Measurements from ENCODE around the gene EPHB2. TPM values are rescaled to one million over a fixed set of nuclear protein-coding genes. Genes with fewer than 3 reads are reported as not detected.

EPHB2 gene
- total and polyA plus RNA-seq, 2 of the 8 experiments (the other 6 are each of a cell fraction or from before 2014, with no cell fraction given), result 15.8 to 17.2 TPM

DNA sequence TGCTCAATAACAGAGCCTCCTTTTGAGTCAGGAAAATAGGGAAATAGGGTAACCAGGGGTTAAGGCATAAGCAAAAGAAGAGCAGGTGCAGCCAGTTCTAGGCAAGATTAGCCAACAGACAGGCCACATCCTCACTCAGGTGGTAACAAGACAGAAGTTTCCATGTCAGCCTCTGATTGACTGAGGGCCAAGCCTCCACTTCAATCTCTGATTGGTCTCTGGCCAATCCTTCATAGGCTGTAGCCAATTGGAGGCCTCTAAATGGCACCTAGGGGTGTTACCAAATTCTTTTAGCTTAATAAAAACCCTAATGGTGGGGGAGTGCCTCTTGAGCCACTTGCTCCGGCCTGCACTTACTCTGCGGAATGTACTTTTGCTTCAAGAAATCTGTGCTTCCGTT lies 224.8 kb downstream of the EPHB2 start:
- FAIRE-seq, result no peak
- CTCF ChIA-PET (ENCODE audit: partially characterized antibody), result no interaction called here
- TF ChIP-seq POLR2A (IDR thresholded peaks at IDR 0.05; ENCODE audit: control extremely low read depth in 1 of 2, low read depth in 2 of 2, low read length in 2 of 2) (no peak), POU5F1 (IDR thresholded peaks at IDR 0.05; ENCODE audit: low read depth, low read length) (no peak), SIRT6 (IDR thresholded peaks at IDR 0.05; ENCODE audit: low read length) (no peak), PHF8 (conservative IDR thresholded peaks at IDR 0.05; ENCODE audit: low read depth, low read length) (no peak), FOSL1 (IDR thresholded peaks at IDR 0.05; ENCODE audit: insufficient read depth, low read depth, low read length) (no peak), TCF12 (IDR thresholded peaks at IDR 0.05; ENCODE audit: low read depth, low read length) (no peak), GTF2F1 (IDR thresholded peaks at IDR 0.05; ENCODE audit: borderline replicate concordance, low read depth, low read length) (no peak), SP4 (IDR thresholded peaks at IDR 0.05; ENCODE audit: low read length) (no peak), CBX5 (IDR thresholded peaks at IDR 0.05; ENCODE audit: low read depth, low read length) (no peak), RFX5 (IDR thresholded peaks at IDR 0.05; ENCODE audit: borderline replicate concordance, low read depth, low read length) (no peak), CEBPB (IDR thresholded peaks at IDR 0.05; ENCODE audit: low read depth, low read length) (no peak), CHD1 (IDR thresholded peaks at IDR 0.05; ENCODE audit: low read depth, low read length) (no peak), KDM1A (IDR thresholded peaks at IDR 0.05; ENCODE audit: borderline replicate concordance, low read length) (no peak), BRCA1 (IDR thresholded peaks at IDR 0.05; ENCODE audit: low read depth, low read length) (no peak), SRF (IDR thresholded peaks at IDR 0.05; ENCODE audit: low read depth, low read length) (no peak), CREB1 (IDR thresholded peaks at IDR 0.05) (no peak)

More for the DNA sequence above, 224.8 kb downstream of the EPHB2 start:
- no peak for DNase-seq (ENCODE audit: low read depth in 1 of 2, low spot score in 2 of 2)
- H2BK12ac ChIP-seq (ENCODE audit: low read depth, low read length), result no peak overlapping the region
- no peak overlapping the region for H4K91ac ChIP-seq (replicated peaks; ENCODE audit: insufficient read length, low read length)
- no peak overlapping the region for H3K4ac ChIP-seq (replicated peaks; ENCODE audit: insufficient read length, low read depth, low read length)
- no peak overlapping the region for H3K9ac ChIP-seq (replicated peaks in 1 of 4; ENCODE audit: extremely low read depth in 1 of 4, low read depth in 3 of 4, low read length in 3 of 4)
- H2AK5ac ChIP-seq (ENCODE audit: low read depth, low read length), result no peak overlapping the region
- POLR2A ChIA-PET (ENCODE audit: partially characterized antibody), result no interaction called here
- H3K36me3 ChIP-seq (ENCODE audit: control insufficient read depth in 2 of 4, insufficient read depth in 4 of 4, low read length in 3 of 4), result no peaks in the 10 kb centered on the region
- H3K4me1 ChIP-seq (replicated peaks in 1 of 4; ENCODE audit: control insufficient read depth in 3 of 4, insufficient read depth in 4 of 4, low read length in 3 of 4), result no peaks in the 10 kb centered on the region
- no peaks in the 10 kb centered on the region for H4K20me1 ChIP-seq (replicated peaks in 1 of 2; ENCODE audit: control insufficient read depth in 1 of 2, insufficient read depth in 2 of 2, low read length in 2 of 2)
- no peak overlapping the region for H2BK15ac ChIP-seq (ENCODE audit: low read length)
- peaks cover 0 to 7% of the 10 kb centered on the region in 2 experiments; a peak in 2 of 4 replicates for H3K9me3 ChIP-seq (ENCODE audit: insufficient read depth in 2 of 2, low read depth in 1 of 2, low read length in 1 of 2)
- H3K4me2 ChIP-seq (ENCODE audit: insufficient read depth in 1 of 2, low read depth in 2 of 2, low read length in 2 of 2), result no peak overlapping the region
- H3K23me2 ChIP-seq (ENCODE audit: low read depth, low read length), result no peaks in the 10 kb centered on the region
- H3K56ac ChIP-seq (replicated peaks; ENCODE audit: insufficient read length, low read depth, low read length), result no peak overlapping the region
- WGBS, 2 experiments (ENCODE audit: extremely low coverage in 1 of 2, insufficient coverage in 1 of 2, insufficient read length in 1 of 2, insufficient replicate concordance in 2 of 2, low coverage in 1 of 2, low lambda C conversion rate in 2 of 2, missing lambda C conversion rate in 1 of 2), result 91% methylated on average over 3 of the region's 3 CpGs; no CpG with 5 or more reads in 1 of the 2 experiments
- H2BK120ac ChIP-seq (replicated peaks; ENCODE audit: low read depth, low read length), result no peak overlapping the region
- H4K8ac ChIP-seq (ENCODE audit: extremely low read depth, insufficient read depth, low read length), result no peak overlapping the region
- H3K27ac ChIP-seq (ENCODE audit: low read depth, low read length), result no peak overlapping the region
- H3K79me1 ChIP-seq (ENCODE audit: low read depth, low read length), result no peaks in the 10 kb centered on the region
- no peak overlapping the region for H3K4me3 ChIP-seq (ENCODE audit: extremely low read depth in 1 of 4, insufficient read depth in 2 of 4, low read depth in 3 of 4, low read length in 4 of 4)
- no peak overlapping the region for H3K23ac ChIP-seq (ENCODE audit: insufficient read length)
- no peak overlapping the region for H2AFZ ChIP-seq (ENCODE audit: low read length)
- no peaks in the 10 kb centered on the region for H3K79me2 ChIP-seq (ENCODE audit: control insufficient read depth in 1 of 2, insufficient read depth in 2 of 2, low read length in 2 of 2)
- H2BK20ac ChIP-seq (ENCODE audit: low read length), result no peak overlapping the region
- H3K18ac ChIP-seq (ENCODE audit: extremely low read depth, low read length), result no peak overlapping the region
- no peak overlapping the region for H3K14ac ChIP-seq (ENCODE audit: insufficient read length)
- H2BK5ac ChIP-seq (ENCODE audit: low read depth, low read length), result no peak overlapping the region
- no peaks in the 10 kb centered on the region for H3K27me3 ChIP-seq (replicated peaks in 1 of 4; ENCODE audit: control insufficient read depth in 3 of 4, extremely low read depth in 1 of 4, insufficient read depth in 3 of 4, low read length in 3 of 4)
- no peak overlapping the region for H4K5ac ChIP-seq (ENCODE audit: insufficient read length, low read depth, low read length)
